ENCODE results near the gene CACNA1D.

Gene CACNA1D

GRCh38 chr3:53787016-53787415 lies 292.6 kb downstream of the CACNA1D start:
- DNase-seq (ENCODE audit: low read depth), result no peak

GRCh38 chr3:53788038-53788437 lies 293.6 kb downstream of the CACNA1D start:
- no peak for DNase-seq (ENCODE audit: low read depth)

GRCh38 chr3:53789459-53789858 lies 295.0 kb downstream of the CACNA1D start:
- no peak for DNase-seq (ENCODE audit: low read depth)

GRCh38 chr3:53790470-53790869 lies 296.1 kb downstream of the CACNA1D start:
- DNase-seq (ENCODE audit: low read depth), result no peak

- no peak for DNase-seq (ENCODE audit: low read depth)
Observed at GRCh38 chr3:53791317-53791716, 296.9 kb downstream of the CACNA1D start.

- DNase-seq (ENCODE audit: low read depth), result no peak
Observed at GRCh38 chr3:53792866-53793265, 298.5 kb downstream of the CACNA1D start.

- DNase-seq (ENCODE audit: low read depth), result no peak
Observed at GRCh38 chr3:53794597-53794996, 300.2 kb downstream of the CACNA1D start.

GRCh38 chr3:53795176-53795575 lies 300.8 kb downstream of the CACNA1D start:
- no peak for DNase-seq (ENCODE audit: low read depth)

GRCh38 chr3:53795789-53796560 lies 301.6 kb downstream of the CACNA1D start:
- no peak for DNase-seq (ENCODE audit: low read depth)

GRCh38 chr3:53798144-53798543 lies 303.7 kb downstream of the CACNA1D start:
- no peak for DNase-seq (ENCODE audit: low read depth)

- DNase-seq (ENCODE audit: low read depth), result no peak
Observed at GRCh38 chr3:53799338-53799865, 305.0 kb downstream of the CACNA1D start.

GRCh38 chr3:53800041-53800906 lies 305.9 kb downstream of the CACNA1D start:
- DNase-seq (ENCODE audit: low read depth), result no peak

GRCh38 chr3:53801319-53801718 lies 306.9 kb downstream of the CACNA1D start:
- no peak for DNase-seq (ENCODE audit: low read depth)

GRCh38 chr3:53802256-53802880 lies 308.0 kb downstream of the CACNA1D start:
- no peak for DNase-seq (ENCODE audit: low read depth)

- DNase-seq (ENCODE audit: low read depth), result no peak
Observed at GRCh38 chr3:53803124-53803815, 308.9 kb downstream of the CACNA1D start.

- DNase-seq (ENCODE audit: low read depth), result no peak
Observed at GRCh38 chr3:53803816-53804695, 309.6 kb downstream of the CACNA1D start.

- DNase-seq (ENCODE audit: low read depth), result no peak
Observed at GRCh38 chr3:53804697-53805462, 310.5 kb downstream of the CACNA1D start.

GRCh38 chr3:53805463-53806159 lies 311.2 kb downstream of the CACNA1D start:
- no peak for DNase-seq (ENCODE audit: low read depth)
